Loucy (cell line): ENCODE data around the gene SLC15A2.

Experiments used
- H2AFZ ChIP-seq: fragments of 200-600 bp; sonication (generic); 2 replicates; pipeline ENCODE4 v1.6.0; 2016; ENCODE audit warnings: antibody characterized with exemption, mild to moderate bottlenecking, low read length, moderate library complexity
- H3F3A ChIP-seq: fragments of 200-600 bp; 2 replicates; pipeline ENCODE4 v1.6.0; 2016; ENCODE audit warnings: antibody characterized with exemption, low read depth, mild to moderate bottlenecking
- H3K27me3 ChIP-seq: fragments of 200-600 bp; sonication (generic); 2 replicates; pipeline ENCODE4 v1.6.1; 2014; ENCODE audit warnings: low read length, mild to moderate bottlenecking; ENCODE audit not compliant: insufficient read depth, poor library complexity, severe bottlenecking
- H3K36me3 ChIP-seq: fragments of 200-600 bp; sonication (generic); 2 replicates; pipeline ENCODE4 v1.6.1; 2016; ENCODE audit warnings: low read length; ENCODE audit not compliant: insufficient read depth
- H3K4me1 ChIP-seq: fragments of 200-600 bp; sonication (generic); 2 replicates; pipeline ENCODE4 v1.5.1; 2014; ENCODE audit warnings: low read length, mild to moderate bottlenecking; ENCODE audit not compliant: insufficient read depth, poor library complexity, severe bottlenecking
- H3K4me2 ChIP-seq: fragments of 200-600 bp; sonication (generic); 2 replicates; pipeline ENCODE4 v1.6.0; 2014; ENCODE audit warnings: antibody characterized with exemption, low read length, low read depth, mild to moderate bottlenecking; ENCODE audit not compliant: poor library complexity, severe bottlenecking
- H3K4me3 ChIP-seq: fragments of 200-600 bp; sonication (generic); 2 replicates; pipeline ENCODE4 v1.5.1; 2014; ENCODE audit warnings: low read length, mild to moderate bottlenecking, mixed read lengths; ENCODE audit not compliant: poor library complexity, severe bottlenecking
- H3K79me2 ChIP-seq: fragments of 200-600 bp; sonication (generic); 2 replicates; pipeline ENCODE4 v1.6.1; 2014; ENCODE audit warnings: low read length; ENCODE audit not compliant: insufficient read depth
- H3K9ac ChIP-seq: fragments of 200-600 bp; sonication (generic); 2 replicates; pipeline ENCODE4 v1.6.0; 2014; ENCODE audit warnings: mild to moderate bottlenecking, low read depth, low read length, moderate library complexity; ENCODE audit not compliant: poor library complexity, severe bottlenecking
- H3K9me2 ChIP-seq: fragments of 200-600 bp; sonication (generic); replicated peaks from 2 replicates; pipeline ENCODE4 v1.6.1; 2016; ENCODE audit warnings: low read depth, low read length, mixed read lengths
- H3K9me3 ChIP-seq: fragments of 200-600 bp; sonication (generic); 2 replicates; pipeline ENCODE4 v1.6.1; 2014; ENCODE audit warnings: mild to moderate bottlenecking, antibody characterized with exemption, low read length, low read depth; ENCODE audit not compliant: insufficient read depth
- H4K20me1 ChIP-seq: fragments of 200-600 bp; sonication (generic); 2 replicates; pipeline ENCODE4 v1.6.0; 2014; ENCODE audit warnings: antibody characterized with exemption, low read length, mild to moderate bottlenecking; ENCODE audit not compliant: insufficient read depth, poor library complexity, severe bottlenecking
- CTCF ChIP-seq: fragments of 200-600 bp; sonication (generic); conservative IDR thresholded peaks from 2 replicates; pipeline ENCODE4 v1.5.1; 2014; ENCODE audit warnings: mild to moderate bottlenecking, antibody characterized with exemption, low read length
- EZH2phosphoT487 ChIP-seq: fragments of 200-600 bp; IDR thresholded peaks from 2 replicates; pipeline ENCODE4 v1.6.1; 2018; ENCODE audit warnings: antibody characterized with exemption, mild to moderate bottlenecking, moderate library complexity, borderline replicate concordance

SLC15A2 gene

DNA sequence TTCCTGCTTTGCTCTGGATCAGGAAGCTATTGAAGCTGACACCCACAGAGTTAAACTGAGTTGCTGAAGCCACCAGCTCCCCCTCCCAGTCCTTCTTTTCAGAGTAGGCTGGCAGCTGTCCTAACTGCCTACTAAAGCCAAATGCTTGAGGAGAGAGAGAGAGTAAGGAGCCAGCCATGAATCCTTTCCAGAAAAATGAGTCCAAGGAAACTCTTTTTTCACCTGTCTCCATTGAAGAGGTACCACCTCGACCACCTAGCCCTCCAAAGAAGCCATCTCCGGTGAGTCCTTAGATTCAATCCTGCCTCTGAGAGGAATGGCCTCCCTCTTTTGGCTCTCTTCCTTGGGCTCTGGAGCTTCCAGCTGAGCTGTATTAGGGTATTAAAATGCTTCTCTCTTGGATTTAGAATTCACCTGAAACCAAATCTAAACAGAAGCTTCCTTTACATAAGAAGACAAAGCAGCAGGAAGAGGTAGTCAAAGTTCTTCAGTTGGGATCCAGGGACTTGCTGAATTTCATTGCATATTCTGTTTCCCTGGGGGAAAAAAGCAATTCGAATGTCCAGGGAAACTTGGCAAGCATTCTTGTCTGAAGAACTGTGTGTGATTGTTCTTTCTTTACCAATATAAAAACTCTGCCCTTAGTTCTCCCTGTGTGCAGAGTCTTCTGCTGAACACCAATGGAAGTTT is at the start of gene SLC15A2:
Gene SLC15A2, plus strand, starts transcription at position 101 of the 690 bp plus-strand sequence. Its CDS starts 76 bp downstream, at position 177.
- no peaks in the 10 kb centered on the region for H4K20me1 ChIP-seq
- H3K4me2 ChIP-seq, result peak within 1 kb of the TSS; percentile 19
- H3K27me3 ChIP-seq, result no peaks in the 10 kb centered on the region
- H3K4me3 ChIP-seq, result no peak within 1 kb of the TSS
- no peaks in the 10 kb centered on the region for H3K9me3 ChIP-seq
- H3F3A ChIP-seq, result no peaks in the 10 kb centered on the region; the same call in 1 of the 2 replicates
- H3K4me1 ChIP-seq, result peaks cover 9% of the 10 kb centered on the region
- peak within 1 kb of the TSS; percentile 4; the same call in 1 of the 2 replicates for H2AFZ ChIP-seq
- 0 out of 2 replicates have a peak, but pooled peaks cover 4% of the 10 kb centered on the region for H3K36me3 ChIP-seq
- H3K9ac ChIP-seq, result peak within 1 kb of the TSS; percentile 38
- no peaks in the 10 kb centered on the region for H3K79me2 ChIP-seq
- H3K9me2 ChIP-seq, result no peaks in the 10 kb centered on the region
- TF ChIP-seq CTCF (no peak), EZH2phosphoT487 (no peak)

DNA sequence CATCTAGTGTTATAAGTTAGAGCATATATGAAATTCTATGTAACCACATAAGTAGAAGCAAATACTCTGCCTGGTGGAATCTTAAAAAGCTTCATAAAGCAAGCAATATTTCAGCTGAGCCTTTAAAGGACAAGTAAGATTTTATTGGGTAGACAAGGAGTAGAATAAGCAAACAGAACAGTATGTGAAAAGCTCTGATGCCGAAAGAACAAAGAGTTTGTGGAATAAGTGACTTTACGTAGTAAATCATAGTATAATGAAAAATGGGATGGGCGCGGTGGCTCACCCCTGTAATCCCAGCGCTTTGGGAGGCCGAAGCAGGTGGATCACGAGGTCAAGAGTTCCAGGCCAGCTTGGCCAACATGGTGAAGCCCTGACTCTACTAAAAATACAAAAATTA is 49.3 kb upstream of the SLC15A2 start:
- Histone ChIP-seq H3K4me2 (no peak overlapping the region), H3K9ac (no peak overlapping the region), H3K4me3 (no peak overlapping the region), H3K4me1 (peaks cover 23% of the 10 kb centered on the region), H3K27me3 (no peaks in the 10 kb centered on the region), H3K36me3 (no peaks in the 10 kb centered on the region), H3F3A (peaks cover 7% of the 10 kb centered on the region), H4K20me1 (peaks cover 9% of the 10 kb centered on the region), H3K9me3 (no peaks in the 10 kb centered on the region), H2AFZ (no peak overlapping the region), H3K79me2 (peaks cover 1% of the 10 kb centered on the region; the same call in 1 of the 2 replicates), H3K9me2 (no peaks in the 10 kb centered on the region)
- no peak for TF ChIP-seq EZH2phosphoT487
- TF ChIP-seq CTCF, result no peak

DNA sequence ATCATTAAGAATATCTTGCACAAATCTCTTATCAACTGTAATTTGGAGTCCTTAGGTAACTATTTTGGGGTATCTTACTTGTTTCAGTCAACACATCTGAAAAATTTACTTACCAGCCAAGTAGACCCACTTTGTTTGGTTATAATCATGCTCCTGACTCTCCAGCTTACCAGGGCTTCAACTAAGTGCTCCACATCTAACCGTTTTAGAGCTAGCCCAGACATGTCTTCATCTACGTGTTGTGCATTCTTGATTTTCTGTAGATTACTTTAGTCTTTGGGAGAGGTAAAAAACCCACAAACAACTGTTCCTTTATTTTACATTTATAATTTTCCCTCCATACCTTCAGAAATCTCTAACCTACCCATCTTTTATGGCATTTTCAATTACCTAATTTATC is 41.9 kb upstream of the SLC15A2 start:
- no peak for TF ChIP-seq EZH2phosphoT487
- TF ChIP-seq CTCF, result peak; percentile 21; the same call in 1 of the 2 replicates
- H3K9ac ChIP-seq, result no peak overlapping the region
- no peaks in the 10 kb centered on the region for H3K79me2 ChIP-seq
- no peaks in the 10 kb centered on the region for H3K9me3 ChIP-seq
- no peaks in the 10 kb centered on the region for H3K9me2 ChIP-seq
- peaks cover 11% of the 10 kb centered on the region for H3K4me1 ChIP-seq
- H3K4me2 ChIP-seq, result no peak overlapping the region
- no peaks in the 10 kb centered on the region for H3K27me3 ChIP-seq
- H4K20me1 ChIP-seq, result no peaks in the 10 kb centered on the region
- H2AFZ ChIP-seq, result no peak overlapping the region
- 0 out of 2 replicates have a peak, but pooled peaks cover 7% of the 10 kb centered on the region for H3K36me3 ChIP-seq
- H3F3A ChIP-seq, result no peaks in the 10 kb centered on the region
- H3K4me3 ChIP-seq, result no peak overlapping the region
